ENCODE results near the gene ARMC3.
"Not testable (repeated sequence)": the region's sequence is repeated elsewhere in the genome, so short reads cannot be mapped to it uniquely, and the experiment has no call there.

ARMC3 gene

DNA sequence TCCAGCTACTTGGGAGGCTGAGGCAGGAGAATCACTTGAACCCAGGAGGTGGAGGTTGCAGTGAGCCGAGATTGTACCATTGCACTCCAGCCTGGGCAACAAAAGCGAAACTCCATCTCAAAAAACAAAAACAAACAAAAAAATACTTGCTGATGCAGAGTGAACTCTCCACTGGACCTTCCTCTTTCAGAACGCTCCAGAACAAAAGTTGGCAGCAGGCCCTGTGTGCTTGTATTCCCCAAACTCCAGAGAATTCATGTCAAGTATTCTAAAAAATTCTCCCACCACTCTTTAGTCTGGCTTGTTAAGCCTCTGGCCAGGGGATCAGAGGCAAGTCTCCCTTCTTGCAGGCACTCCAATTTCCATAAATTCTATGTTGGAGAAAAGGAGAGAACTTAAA lies 144.7 kb downstream of the ARMC3 start:
- DNase-seq (ENCODE audit: low spot score), result not testable (repeated sequence)

DNA sequence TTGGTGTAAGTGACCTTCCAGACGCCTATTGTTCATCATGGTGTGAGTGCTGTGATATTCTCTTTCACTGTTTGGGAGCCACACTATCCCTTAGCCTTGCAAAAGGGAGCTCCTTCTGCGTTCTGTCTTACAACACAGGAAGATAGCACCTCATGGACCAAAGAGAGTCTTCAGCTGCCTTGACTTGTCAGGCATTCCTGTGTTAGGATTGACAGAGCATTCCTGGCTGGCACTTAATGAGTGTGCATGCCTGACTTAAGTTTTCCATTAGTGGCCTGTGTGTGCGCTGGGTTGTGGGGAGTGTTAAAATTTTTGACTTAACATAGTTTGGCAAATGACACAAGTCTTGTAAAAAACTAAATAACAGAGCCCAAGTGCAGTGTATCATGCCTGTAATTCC lies 145.7 kb downstream of the ARMC3 start:
- no peak for DNase-seq (ENCODE audit: low spot score)

GRCh38 chr10:23075672-23076071 lies 147.8 kb downstream of the ARMC3 start:
- no peak for DNase-seq (ENCODE audit: low spot score)

- no peak for DNase-seq (ENCODE audit: low spot score)
Observed at GRCh38 chr10:23078114-23078513, 150.3 kb downstream of the ARMC3 start.

DNA sequence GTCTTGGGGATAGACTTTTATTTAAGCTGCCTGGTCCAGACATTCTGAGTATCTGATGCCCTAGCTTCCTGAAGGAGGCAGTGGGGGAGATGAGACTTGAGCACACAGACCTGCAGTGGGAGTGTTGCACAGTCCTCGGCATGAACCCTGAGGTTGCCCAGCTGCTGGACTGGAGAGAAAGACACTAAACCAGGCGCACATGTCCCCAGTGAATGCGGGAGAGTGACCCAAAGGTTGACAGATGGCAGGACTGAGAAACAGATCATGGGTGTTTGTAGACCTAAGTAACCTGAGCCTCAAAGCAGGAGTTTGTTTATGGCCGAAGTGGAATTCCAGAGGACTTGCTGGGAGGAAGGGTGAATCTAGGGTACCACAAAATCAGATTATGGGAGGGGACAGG lies 151.8 kb downstream of the ARMC3 start:
- DNase-seq (ENCODE audit: low spot score), result no peak

GRCh38 chr10:23080262-23080661 lies 152.4 kb downstream of the ARMC3 start:
- no peak for DNase-seq (ENCODE audit: low spot score)

DNA sequence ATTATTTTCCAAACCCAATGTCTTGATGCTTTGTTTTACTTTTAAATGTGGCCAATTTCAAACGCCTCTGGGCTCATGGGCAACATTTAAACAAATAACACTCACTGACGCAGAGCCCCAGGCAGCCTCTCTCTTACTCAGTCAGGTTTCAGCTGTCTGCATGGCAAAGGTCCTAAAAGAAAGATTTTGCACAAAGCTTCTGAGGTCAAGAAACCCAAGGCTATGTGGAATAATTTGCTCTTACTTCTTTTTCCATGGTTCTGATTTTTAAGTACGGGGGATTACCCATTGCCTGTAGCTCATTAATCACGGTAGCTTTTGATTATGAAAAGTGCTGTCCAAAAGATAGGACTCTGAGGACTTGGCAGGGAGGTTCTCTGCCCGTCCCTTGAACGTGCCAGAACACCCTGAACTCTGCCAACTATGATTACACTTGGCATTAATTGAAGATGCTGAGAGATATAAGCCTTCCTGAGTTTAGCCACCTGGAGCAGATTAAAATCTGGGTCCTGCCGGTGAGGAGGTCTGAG lies 153.4 kb downstream of the ARMC3 start:
- DNase-seq (ENCODE audit: low spot score), result no peak

- DNase-seq (ENCODE audit: low spot score), result no peak
Observed at GRCh38 chr10:23081891-23082290, 154.0 kb downstream of the ARMC3 start.

Data from LoVo (cell line).